Measurements from ENCODE around the gene FHIT. TPM values are rescaled to one million over a fixed set of nuclear protein-coding genes. Genes with fewer than 3 reads are reported as not detected.

Gene FHIT
- total RNA-seq, 1 experiment from 2014 or later, result 3.6 TPM

DNA sequence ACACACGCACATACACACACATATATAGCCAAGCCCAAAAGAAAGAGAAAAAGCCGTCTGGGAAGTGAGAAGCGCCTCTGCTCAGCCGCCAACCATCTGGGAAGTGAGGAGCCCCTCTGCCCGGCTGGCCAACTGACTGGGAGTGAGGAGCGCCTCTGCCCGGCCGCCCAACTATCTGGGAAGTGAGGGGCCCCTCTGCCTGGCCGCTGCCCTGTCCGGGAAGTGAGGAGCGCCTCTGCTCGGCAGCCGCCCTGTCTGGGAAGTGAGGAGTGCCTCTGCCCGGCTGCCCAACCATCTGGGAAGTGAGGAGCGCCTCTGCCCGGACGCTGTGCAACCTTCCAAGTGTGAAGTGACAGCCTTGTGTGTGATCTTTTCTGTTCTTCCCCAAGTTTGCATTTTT lies 49.2 kb downstream of the FHIT start:
- Histone ChIP-seq H3K4me1 (ENCODE audit: insufficient read depth, low read length) (no peaks in the 10 kb centered on the region), H3K9me2 (replicated peaks; ENCODE audit: low read length) (no peaks in the 10 kb centered on the region), H3K9me3 (ENCODE audit: low read length) (no peaks in the 10 kb centered on the region), H3K36me3 (ENCODE audit: low read depth, low read length) (no peaks in the 10 kb centered on the region), H3K4me3 (ENCODE audit: low read length) (no peak overlapping the region), H3K9ac (ENCODE audit: low read length) (no peak overlapping the region), H3K4me2 (ENCODE audit: low read length) (no peak overlapping the region), H4K20me1 (ENCODE audit: low read length) (no peaks in the 10 kb centered on the region), H3K79me2 (ENCODE audit: low read length) (no peaks in the 10 kb centered on the region), H3K27me3 (ENCODE audit: low read length) (no peaks in the 10 kb centered on the region), H3K27ac (ENCODE audit: low read length) (no peak overlapping the region), H3F3A (ENCODE audit: low read length, unreplicated experiment) (no peaks in the 10 kb centered on the region), H2AFZ (ENCODE audit: low read length) (no peak overlapping the region)
- intact Hi-C loops (cut with micrococcal nuclease), result no loop called here
- no peak for ATAC-seq
- no peak for DNase-seq
- TF ChIP-seq EZH2phosphoT487 (IDR thresholded peaks at IDR 0.05; ENCODE audit: borderline replicate concordance, low read length) (no peak), EZH2 (IDR thresholded peaks at IDR 0.05; ENCODE audit: low read length, unreplicated experiment) (no peak)
- TF ChIP-seq, protein P1, sequence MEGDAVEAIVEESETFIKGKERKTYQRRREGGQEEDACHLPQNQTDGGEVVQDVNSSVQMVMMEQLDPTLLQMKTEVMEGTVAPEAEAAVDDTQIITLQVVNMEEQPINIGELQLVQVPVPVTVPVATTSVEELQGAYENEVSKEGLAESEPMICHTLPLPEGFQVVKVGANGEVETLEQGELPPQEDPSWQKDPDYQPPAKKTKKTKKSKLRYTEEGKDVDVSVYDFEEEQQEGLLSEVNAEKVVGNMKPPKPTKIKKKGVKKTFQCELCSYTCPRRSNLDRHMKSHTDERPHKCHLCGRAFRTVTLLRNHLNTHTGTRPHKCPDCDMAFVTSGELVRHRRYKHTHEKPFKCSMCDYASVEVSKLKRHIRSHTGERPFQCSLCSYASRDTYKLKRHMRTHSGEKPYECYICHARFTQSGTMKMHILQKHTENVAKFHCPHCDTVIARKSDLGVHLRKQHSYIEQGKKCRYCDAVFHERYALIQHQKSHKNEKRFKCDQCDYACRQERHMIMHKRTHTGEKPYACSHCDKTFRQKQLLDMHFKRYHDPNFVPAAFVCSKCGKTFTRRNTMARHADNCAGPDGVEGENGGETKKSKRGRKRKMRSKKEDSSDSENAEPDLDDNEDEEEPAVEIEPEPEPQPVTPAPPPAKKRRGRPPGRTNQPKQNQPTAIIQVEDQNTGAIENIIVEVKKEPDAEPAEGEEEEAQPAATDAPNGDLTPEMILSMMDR (conservative IDR thresholded peaks at IDR 0.05; ENCODE audit: low read depth, low read length), result no peak
- ChIA-PET CTCF (no interaction called here), POLR2A (ENCODE audit: unreplicated experiment) (no interaction called here)
- BruUV-seq (replicated peaks), result no TSS peak

GRCh38 chr3:61201071-61201470 lies 50.2 kb downstream of the FHIT start:
- Histone ChIP-seq H3K27ac (ENCODE audit: low read length) (no peak overlapping the region), H3K4me2 (ENCODE audit: low read length) (no peak overlapping the region), H3K9me3 (ENCODE audit: low read length) (no peaks in the 10 kb centered on the region), H4K20me1 (ENCODE audit: low read length) (no peaks in the 10 kb centered on the region), H3K4me3 (ENCODE audit: low read length) (no peak overlapping the region), H3K9me2 (replicated peaks; ENCODE audit: low read length) (no peaks in the 10 kb centered on the region), H3K36me3 (ENCODE audit: low read depth, low read length) (no peaks in the 10 kb centered on the region), H3K27me3 (ENCODE audit: low read length) (no peaks in the 10 kb centered on the region), H3F3A (ENCODE audit: low read length, unreplicated experiment) (no peaks in the 10 kb centered on the region), H3K79me2 (ENCODE audit: low read length) (no peaks in the 10 kb centered on the region), H3K4me1 (ENCODE audit: insufficient read depth, low read length) (no peaks in the 10 kb centered on the region), H2AFZ (ENCODE audit: low read length) (no peak overlapping the region), H3K9ac (ENCODE audit: low read length) (no peak overlapping the region)
- intact Hi-C loops (cut with micrococcal nuclease), result no loop called here
- DNase-seq, result no peak
- ChIA-PET CTCF (no interaction called here), POLR2A (ENCODE audit: unreplicated experiment) (no interaction called here)
- BruUV-seq (replicated peaks), result no TSS peak
- TF ChIP-seq EZH2 (IDR thresholded peaks at IDR 0.05; ENCODE audit: low read length, unreplicated experiment), result no peak
- TF ChIP-seq EZH2phosphoT487 (IDR thresholded peaks at IDR 0.05; ENCODE audit: borderline replicate concordance, low read length), result no peak
- TF ChIP-seq, protein P1 (conservative IDR thresholded peaks at IDR 0.05; ENCODE audit: low read depth, low read length), result no peak
- no peak for ATAC-seq

- Histone ChIP-seq H3K36me3 (ENCODE audit: low read depth, low read length) (no peaks in the 10 kb centered on the region), H3K27ac (ENCODE audit: low read length) (no peak overlapping the region), H3K4me2 (ENCODE audit: low read length) (no peak overlapping the region), H2AFZ (ENCODE audit: low read length) (no peak overlapping the region), H3K9me3 (ENCODE audit: low read length) (no peaks in the 10 kb centered on the region), H3K9ac (ENCODE audit: low read length) (no peak overlapping the region), H3K4me1 (ENCODE audit: insufficient read depth, low read length) (no peaks in the 10 kb centered on the region), H3F3A (ENCODE audit: low read length, unreplicated experiment) (no peaks in the 10 kb centered on the region), H3K9me2 (replicated peaks; ENCODE audit: low read length) (no peaks in the 10 kb centered on the region), H3K79me2 (ENCODE audit: low read length) (no peaks in the 10 kb centered on the region), H3K27me3 (ENCODE audit: low read length) (no peaks in the 10 kb centered on the region), H4K20me1 (ENCODE audit: low read length) (no peaks in the 10 kb centered on the region), H3K4me3 (ENCODE audit: low read length) (no peak overlapping the region)
- DNase-seq, result no peak
- intact Hi-C loops (cut with micrococcal nuclease), result no loop called here
- ATAC-seq, result no peak
- no TSS peak for BruUV-seq (replicated peaks)
- ChIA-PET POLR2A (ENCODE audit: unreplicated experiment) (no interaction called here), CTCF (no interaction called here)
- TF ChIP-seq, protein P1 (conservative IDR thresholded peaks at IDR 0.05; ENCODE audit: low read depth, low read length), result no peak
- TF ChIP-seq EZH2 (IDR thresholded peaks at IDR 0.05; ENCODE audit: low read length, unreplicated experiment) (no peak), EZH2phosphoT487 (IDR thresholded peaks at IDR 0.05; ENCODE audit: borderline replicate concordance, low read length) (no peak)
Observed at GRCh38 chr3:61200270-61200669, 51.0 kb downstream of the FHIT start.

All from PC-3 (cell line).